Left lung (tissue), 10 donors: Measurements from ENCODE around the gene DLGAP1. TPM values are rescaled to one million over a fixed set of nuclear protein-coding genes. Genes with fewer than 3 reads are reported as not detected.

Experiments
- ATAC-seq: fragments of 200-7000 bp; cut with Tn5 transposase; one replicate; pipeline ENCODE4 v1.9.1; 2020; ENCODE audit warnings: moderate library complexity
- DNase-seq, 4 donors: peaks; one replicate each; pipeline ENCODE4 v3.0.0-alpha.2; 2013 to 2020
- H3K27ac ChIP-seq, 2 donors: fragments of 200-600 bp; sonication (generic) in 1 of 2; one replicate each; pipeline versions ENCODE4 v1.5.0 to v1.8.0; 2020 to 2021
- H3K27me3 ChIP-seq, 2 donors: fragments of 200-600 bp; sonication (generic) in 1 of 2; one replicate each; pipeline versions ENCODE4 v1.5.0 to v1.8.0; 2020 to 2021
- H3K36me3 ChIP-seq, 2 donors: fragments of 200-600 bp; sonication (generic) in 1 of 2; one replicate each; pipeline versions ENCODE4 v1.5.0 to v1.8.0; 2020 to 2021
- H3K4me1 ChIP-seq, 2 donors: fragments of 200-600 bp; one replicate each; pipeline ENCODE4 v1.8.0; 2021
- H3K4me3 ChIP-seq, 2 donors: fragments of 200-600 bp; sonication (generic) in 1 of 2; one replicate each; pipeline versions ENCODE4 v1.5.0 to v1.8.0; 2020 to 2021; ENCODE audit warnings: mild to moderate bottlenecking in 1 of 2
- H3K9me3 ChIP-seq, 2 donors: fragments of 200-600 bp; sonication (generic) in 1 of 2; one replicate each; pipeline versions ENCODE4 v1.5.0 to v1.8.0; 2020 to 2021
- intact Hi-C, 2 donors: fragments of 100-400 bp; cut with DNase I; formaldehyde crosslinking; loops; one replicate each; pipeline versions ENCODE4 v1.11.2 to v1.14.2; 2022
- polyA plus RNA-seq, 6 donors: library from polyadenylated mRNA; unstranded; fragments of 120-200 nt; gene quantifications; one replicate each; pipeline ENCODE4 v1.2.1, GENCODE V29; 2013; ENCODE audit not compliant: insufficient read length in 6 of 6
- total RNA-seq, 2 donors: library from RNA; stranded (reverse); fragmentation: NEBNext Ultra II Directional; extraction: Animal tissue kit (Norgen Biotek cat#: 25700); gene quantifications; one replicate each; pipeline ENCODE4 v1.2.1, GENCODE V29; 2021
- TF ChIP-seq, protein P1 (sequence below), 2 donors: fragments of 200-600 bp; sonication (generic) in 1 of 2; IDR thresholded peaks; one replicate each; pipeline versions ENCODE4 v1.5.0 to v1.8.0; 2021; ENCODE audit warnings: antibody characterized with exemption in 2 of 2
- donor health status: DM: no; HTN: yes; CAD: no.
- donor health status: DM: no; HTN: no; CAD: no.

The DLGAP1 gene
- total and polyA plus RNA-seq, 8 donors: 1.6 to 4.0 (median 2.1) TPM

DNA sequence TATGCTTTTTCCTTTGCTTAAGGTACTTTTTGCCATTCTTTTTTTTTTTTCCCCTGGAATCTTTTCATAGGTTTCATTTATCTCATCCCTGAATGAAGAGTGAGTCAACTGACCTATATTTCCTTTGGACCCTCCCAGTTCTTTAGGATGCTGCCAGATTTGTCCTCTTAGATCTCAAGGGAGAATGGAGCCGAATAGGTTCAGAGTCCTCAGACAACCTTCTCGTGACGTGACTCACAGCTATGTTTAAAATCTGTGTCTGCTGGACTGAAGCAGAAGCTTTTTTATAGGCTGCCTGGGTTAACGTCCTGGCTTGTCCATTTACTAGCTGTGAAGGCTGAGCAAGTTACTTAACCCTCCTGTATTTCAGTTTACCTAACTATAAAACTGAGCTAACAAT lies 358.6 kb downstream of the DLGAP1 start:
- ATAC-seq (no peak), DNase-seq (no peak)
- Histone ChIP-seq H3K9me3 (peaks cover 0 to 6% of the 10 kb centered on the region in 2 donors), H3K27ac (no peak overlapping the region), H3K4me3 (no peak overlapping the region), H3K27me3 (no peaks in the 10 kb centered on the region), H3K4me1 (no peaks in the 10 kb centered on the region), H3K36me3 (no peaks in the 10 kb centered on the region)
- TF ChIP-seq, protein P1, sequence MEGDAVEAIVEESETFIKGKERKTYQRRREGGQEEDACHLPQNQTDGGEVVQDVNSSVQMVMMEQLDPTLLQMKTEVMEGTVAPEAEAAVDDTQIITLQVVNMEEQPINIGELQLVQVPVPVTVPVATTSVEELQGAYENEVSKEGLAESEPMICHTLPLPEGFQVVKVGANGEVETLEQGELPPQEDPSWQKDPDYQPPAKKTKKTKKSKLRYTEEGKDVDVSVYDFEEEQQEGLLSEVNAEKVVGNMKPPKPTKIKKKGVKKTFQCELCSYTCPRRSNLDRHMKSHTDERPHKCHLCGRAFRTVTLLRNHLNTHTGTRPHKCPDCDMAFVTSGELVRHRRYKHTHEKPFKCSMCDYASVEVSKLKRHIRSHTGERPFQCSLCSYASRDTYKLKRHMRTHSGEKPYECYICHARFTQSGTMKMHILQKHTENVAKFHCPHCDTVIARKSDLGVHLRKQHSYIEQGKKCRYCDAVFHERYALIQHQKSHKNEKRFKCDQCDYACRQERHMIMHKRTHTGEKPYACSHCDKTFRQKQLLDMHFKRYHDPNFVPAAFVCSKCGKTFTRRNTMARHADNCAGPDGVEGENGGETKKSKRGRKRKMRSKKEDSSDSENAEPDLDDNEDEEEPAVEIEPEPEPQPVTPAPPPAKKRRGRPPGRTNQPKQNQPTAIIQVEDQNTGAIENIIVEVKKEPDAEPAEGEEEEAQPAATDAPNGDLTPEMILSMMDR (IDR thresholded peaks at IDR 0.05): no peak
- intact Hi-C loops: no loop called here

DNA sequence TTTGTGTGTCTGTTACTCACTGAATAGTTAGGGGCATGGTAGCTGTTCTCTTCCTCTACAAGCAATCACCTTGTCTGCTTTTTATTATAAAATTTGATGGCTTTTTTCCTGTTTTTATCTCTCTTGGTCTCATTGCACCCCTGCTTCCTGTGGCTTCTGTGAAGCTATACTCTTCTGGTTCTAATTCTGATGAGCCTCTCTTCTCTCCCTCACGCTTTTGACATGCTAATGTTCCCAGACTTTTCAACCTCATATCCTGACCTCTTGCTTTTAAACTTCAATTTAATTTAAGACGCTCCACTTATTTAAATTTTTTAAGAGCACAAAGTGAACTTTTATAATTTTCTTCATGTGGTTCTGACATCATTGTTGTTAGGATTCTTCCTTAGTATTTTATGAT lies 361.4 kb downstream of the DLGAP1 start:
- ATAC-seq (no peak), DNase-seq (no peak)
- no peaks in the 10 kb centered on the region for H3K36me3 ChIP-seq
- no peak overlapping the region for H3K27ac ChIP-seq
- H3K9me3 ChIP-seq: no peaks in the 10 kb centered on the region
- H3K4me3 ChIP-seq: no peak overlapping the region
- TF ChIP-seq, protein P1 (IDR thresholded peaks at IDR 0.05): no peak
- H3K27me3 ChIP-seq: no peaks in the 10 kb centered on the region
- H3K4me1 ChIP-seq: no peaks in the 10 kb centered on the region
- intact Hi-C loops: no loop called here

DNA sequence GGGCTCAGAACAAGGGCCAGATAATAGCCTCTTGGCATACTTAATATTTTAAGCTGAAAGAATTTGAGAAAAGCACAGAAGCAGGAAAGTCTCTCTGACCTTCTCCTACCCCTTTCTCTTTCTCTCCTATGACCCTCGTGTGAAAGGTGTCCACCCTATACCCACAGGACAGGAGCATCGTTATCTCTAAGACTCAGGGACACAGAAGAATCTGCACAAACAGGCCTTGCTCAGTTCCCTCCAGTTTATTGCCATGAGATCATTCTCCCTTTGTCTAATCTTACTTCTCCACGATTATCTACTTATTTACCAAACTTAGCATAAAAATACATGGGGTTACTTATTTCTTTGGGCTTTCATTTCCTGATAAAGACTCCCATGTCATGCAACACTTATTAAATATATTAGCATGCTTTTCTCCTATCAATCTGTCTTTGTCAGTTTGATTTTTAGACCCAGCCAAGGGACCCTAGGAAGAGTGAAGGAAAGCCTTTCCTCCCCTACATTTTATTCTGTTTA lies 370.7 kb downstream of the DLGAP1 start:
- no peak for DNase-seq
- H3K27me3 ChIP-seq: no peaks in the 10 kb centered on the region
- no peaks in the 10 kb centered on the region for H3K36me3 ChIP-seq
- no peak overlapping the region for H3K4me3 ChIP-seq
- H3K9me3 ChIP-seq: no peaks in the 10 kb centered on the region
- intact Hi-C loops: no loop called here
- TF ChIP-seq, protein P1 (IDR thresholded peaks at IDR 0.05): no peak
- no peak overlapping the region for H3K27ac ChIP-seq
- ATAC-seq: no peak
- no peaks in the 10 kb centered on the region for H3K4me1 ChIP-seq

DNA sequence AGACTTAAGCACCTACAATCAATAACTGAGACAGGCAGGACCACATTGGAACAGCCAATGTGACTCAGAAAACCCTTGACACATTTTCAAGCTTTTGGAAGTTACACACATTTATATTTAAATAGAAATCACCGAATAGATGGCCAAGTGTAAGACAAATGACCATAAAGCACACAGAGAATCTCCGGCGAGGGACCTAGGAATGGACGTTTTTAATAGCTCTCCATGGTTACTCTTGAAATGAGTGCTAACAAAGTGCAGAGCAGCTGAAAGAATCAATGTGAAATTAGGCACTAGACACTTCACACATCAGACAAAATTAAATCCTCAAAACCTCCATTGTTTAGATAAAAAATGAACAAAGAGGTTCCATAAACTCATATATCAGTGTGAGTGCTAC lies 376.9 kb downstream of the DLGAP1 start:
- Histone ChIP-seq H3K27ac (no peak overlapping the region), H3K27me3 (no peaks in the 10 kb centered on the region), H3K4me3 (no peak overlapping the region), H3K9me3 (no peaks in the 10 kb centered on the region), H3K36me3 (no peaks in the 10 kb centered on the region), H3K4me1 (no peaks in the 10 kb centered on the region)
- DNase-seq: no peak
- intact Hi-C loops: no loop called here
- TF ChIP-seq, protein P1 (IDR thresholded peaks at IDR 0.05): no peak
- no peak for ATAC-seq

DNA sequence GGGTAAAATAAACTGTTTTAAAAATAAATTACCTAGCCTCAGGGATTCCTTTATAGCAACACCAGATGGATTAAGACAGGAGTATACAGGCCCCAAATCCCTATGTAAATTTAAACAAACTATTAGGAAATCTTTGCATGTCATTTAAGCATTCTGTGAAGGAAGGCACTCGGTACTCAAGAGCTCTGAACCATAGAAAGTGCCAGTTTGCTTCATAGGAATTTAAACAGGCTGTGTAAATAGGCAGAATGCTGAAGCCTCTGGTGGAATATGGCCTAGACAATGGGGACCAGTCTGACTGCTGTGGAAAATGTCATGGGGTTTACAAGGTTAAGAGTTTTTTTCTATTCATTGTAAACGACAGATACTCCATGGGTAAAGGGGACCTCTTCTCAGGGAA lies 377.4 kb downstream of the DLGAP1 start:
- TF ChIP-seq, protein P1 (IDR thresholded peaks at IDR 0.05): no peak
- no peak overlapping the region for H3K4me3 ChIP-seq
- H3K27ac ChIP-seq: no peak overlapping the region
- H3K4me1 ChIP-seq: no peaks in the 10 kb centered on the region
- no peaks in the 10 kb centered on the region for H3K36me3 ChIP-seq
- DNase-seq: no peak
- intact Hi-C loops: no loop called here
- no peaks in the 10 kb centered on the region for H3K27me3 ChIP-seq
- ATAC-seq: no peak
- no peaks in the 10 kb centered on the region for H3K9me3 ChIP-seq
